Measurements from ENCODE around the gene OVOL1.

DNA sequence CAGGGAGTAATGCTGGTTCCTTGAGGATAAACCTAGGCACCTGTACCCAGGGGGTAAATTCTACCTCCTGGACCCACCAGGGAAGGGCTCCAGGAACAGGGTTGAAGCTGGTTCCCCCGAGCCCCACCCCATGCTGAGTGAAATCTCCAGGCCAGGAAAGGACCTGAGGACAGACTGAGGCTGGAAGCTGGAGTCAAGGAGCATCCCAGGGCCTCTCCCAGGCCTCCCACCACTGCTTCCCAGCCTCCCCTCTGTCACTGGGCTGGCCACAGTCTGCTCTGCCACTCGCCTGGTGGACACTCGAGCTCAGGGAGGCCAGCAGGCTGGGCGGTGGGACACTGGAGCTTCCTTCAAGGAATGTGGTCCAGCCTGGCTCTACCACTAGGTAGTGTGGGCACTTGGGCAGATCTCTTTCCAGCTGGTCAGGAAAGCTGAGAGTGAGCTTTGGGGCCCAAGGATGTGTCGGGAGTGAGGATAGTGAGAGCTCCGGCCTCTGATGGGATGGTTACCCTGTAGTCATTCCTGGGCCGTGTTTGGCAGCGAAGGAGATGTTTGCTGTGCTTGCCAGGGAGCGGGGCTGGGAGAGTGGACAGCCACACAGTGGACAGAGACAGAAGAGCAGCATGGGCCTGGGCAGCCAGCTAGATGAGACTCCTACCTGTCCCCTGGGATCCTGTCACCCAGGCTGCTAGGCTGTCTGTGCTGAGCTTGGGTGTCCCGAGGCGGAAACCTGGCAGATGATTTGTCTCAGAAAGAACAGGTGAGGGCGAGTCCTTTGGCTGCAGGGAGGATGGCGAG lies 3.4 kb downstream of the OVOL1 start:
- no peak for TF ChIP-seq EP300 (IDR thresholded peaks at IDR 0.05)
- TF ChIP-seq, protein P1, sequence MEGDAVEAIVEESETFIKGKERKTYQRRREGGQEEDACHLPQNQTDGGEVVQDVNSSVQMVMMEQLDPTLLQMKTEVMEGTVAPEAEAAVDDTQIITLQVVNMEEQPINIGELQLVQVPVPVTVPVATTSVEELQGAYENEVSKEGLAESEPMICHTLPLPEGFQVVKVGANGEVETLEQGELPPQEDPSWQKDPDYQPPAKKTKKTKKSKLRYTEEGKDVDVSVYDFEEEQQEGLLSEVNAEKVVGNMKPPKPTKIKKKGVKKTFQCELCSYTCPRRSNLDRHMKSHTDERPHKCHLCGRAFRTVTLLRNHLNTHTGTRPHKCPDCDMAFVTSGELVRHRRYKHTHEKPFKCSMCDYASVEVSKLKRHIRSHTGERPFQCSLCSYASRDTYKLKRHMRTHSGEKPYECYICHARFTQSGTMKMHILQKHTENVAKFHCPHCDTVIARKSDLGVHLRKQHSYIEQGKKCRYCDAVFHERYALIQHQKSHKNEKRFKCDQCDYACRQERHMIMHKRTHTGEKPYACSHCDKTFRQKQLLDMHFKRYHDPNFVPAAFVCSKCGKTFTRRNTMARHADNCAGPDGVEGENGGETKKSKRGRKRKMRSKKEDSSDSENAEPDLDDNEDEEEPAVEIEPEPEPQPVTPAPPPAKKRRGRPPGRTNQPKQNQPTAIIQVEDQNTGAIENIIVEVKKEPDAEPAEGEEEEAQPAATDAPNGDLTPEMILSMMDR (IDR thresholded peaks at IDR 0.05) = no peak
- no peak for TF ChIP-seq POLR2AphosphoS5 (IDR thresholded peaks at IDR 0.05)

Measured in upper lobe of left lung (tissue), 4 donors.